NCI-H524 (cell line): ENCODE results near the gene RPP21.

Experiments used
- DNase-seq, 2 experiments: peaks; one replicate each; lab custom pipeline; 2025; lab: John Stamatoyannopoulos, UW

RPP21 gene

GRCh38 chr6:30380464-30380863 lies 35.5 kb downstream of the RPP21 start:
- DNase-seq = no peak

- no peak for DNase-seq
Observed at GRCh38 chr6:30386166-30386565, 41.2 kb downstream of the RPP21 start.

- DNase-seq = no peak
Observed at GRCh38 chr6:30391240-30391639, 46.3 kb downstream of the RPP21 start.

DNA sequence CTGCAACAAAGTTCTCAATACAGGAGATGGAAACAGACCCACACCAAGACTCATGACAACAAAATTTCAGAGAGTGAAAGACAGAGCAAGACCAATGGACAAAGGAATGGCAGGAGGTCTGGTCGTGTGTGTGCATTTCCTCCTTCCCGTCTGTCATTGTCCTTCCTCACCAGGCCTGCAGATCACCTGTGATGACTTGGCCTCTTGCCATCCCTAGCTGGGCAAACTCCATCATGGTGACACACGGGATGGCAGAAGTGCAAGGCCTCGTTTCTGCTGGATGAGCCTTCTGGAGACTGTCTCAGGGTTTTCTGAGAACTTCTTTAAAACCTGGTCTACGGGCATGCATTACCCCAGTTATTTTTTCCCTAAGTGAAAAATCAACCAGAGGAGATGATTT lies 49.2 kb downstream of the RPP21 start:
- no peak for DNase-seq
